Lower leg skin (tissue), 3 donors: Measurements from ENCODE around the gene IMMP2L.

ENCODE experiments used
- CTCF ChIP-seq, 3 donors: fragments of 450-650 bp; IDR thresholded peaks; one replicate each; pipeline ENCODE4 v1.5.1; 2016; ENCODE audit warnings: antibody characterized with exemption in 3 of 3, mild to moderate bottlenecking in 3 of 3, moderate library complexity in 2 of 3
- POLR2A ChIP-seq, 2 donors: fragments of 450-650 bp; IDR thresholded peaks; one replicate each; pipeline ENCODE4 v1.6.1; 2016 to 2017; ENCODE audit warnings: antibody characterized with exemption in 2 of 2, mild to moderate bottlenecking in 1 of 2, moderate library complexity in 1 of 2

- no peak for TF ChIP-seq POLR2A (IDR thresholded peaks at IDR 0.05)
- TF ChIP-seq CTCF (IDR thresholded peaks at IDR 0.05), result no peak
These were observed 719.5 kb downstream of the IMMP2L start for GRCh38 chr7:110842796-110843195.
